GM21529 (cell line): Measurements from ENCODE around the gene PCSK9.
A peak's percentile ranks its signal among the peaks of the same experiment; 100 is the strongest.

ENCODE experiments used
- ATAC-seq: cut with Tn5 transposase; IDR thresholded peaks from one replicate; pipeline ENCODE4 v1.9.1; 2021; ENCODE audit not compliant: unreplicated experiment

The PCSK9 gene

GRCh38 chr1:55057270-55057955 is 18.1 kb downstream of the PCSK9 start:
- no peak for ATAC-seq

- no peak for ATAC-seq
Observed at GRCh38 chr1:55057956-55058298, 18.6 kb downstream of the PCSK9 start.

GRCh38 chr1:55059302-55060132 is 20.2 kb downstream of the PCSK9 start:
- no peak for ATAC-seq

- no peak for ATAC-seq
Observed at GRCh38 chr1:55060133-55060999, 21.0 kb downstream of the PCSK9 start.

GRCh38 chr1:55061000-55061705 is 21.8 kb downstream of the PCSK9 start:
- ATAC-seq, result no peak

- no peak for ATAC-seq
Observed at GRCh38 chr1:55061706-55062321, 22.5 kb downstream of the PCSK9 start.

- ATAC-seq, result no peak
Observed at GRCh38 chr1:55062801-55063576, 23.6 kb downstream of the PCSK9 start.

- no peak for ATAC-seq
Observed at GRCh38 chr1:55063577-55063942, 24.2 kb downstream of the PCSK9 start.

GRCh38 chr1:55064071-55064581 is 24.8 kb downstream of the PCSK9 start:
- ATAC-seq, result peak; percentile 50

- ATAC-seq, result no peak
Observed at GRCh38 chr1:55064861-55065263, 25.5 kb downstream of the PCSK9 start.

GRCh38 chr1:55065648-55066047 is 26.3 kb downstream of the PCSK9 start:
- no peak for ATAC-seq

- no peak for ATAC-seq
Observed at GRCh38 chr1:55067022-55067778, 27.9 kb downstream of the PCSK9 start.

GRCh38 chr1:55067914-55068313 is 28.6 kb downstream of the PCSK9 start:
- no peak for ATAC-seq

GRCh38 chr1:55068638-55069037 is 29.3 kb downstream of the PCSK9 start:
- ATAC-seq, result no peak

- no peak for ATAC-seq
Observed at GRCh38 chr1:55069280-55069679, 29.9 kb downstream of the PCSK9 start.

- no peak for ATAC-seq
Observed at GRCh38 chr1:55070293-55071164, 31.2 kb downstream of the PCSK9 start.

- no peak for ATAC-seq
Observed at GRCh38 chr1:55071477-55071876, 32.1 kb downstream of the PCSK9 start.
